Measurements from ENCODE around the gene SLC7A7.

SLC7A7 gene

DNA sequence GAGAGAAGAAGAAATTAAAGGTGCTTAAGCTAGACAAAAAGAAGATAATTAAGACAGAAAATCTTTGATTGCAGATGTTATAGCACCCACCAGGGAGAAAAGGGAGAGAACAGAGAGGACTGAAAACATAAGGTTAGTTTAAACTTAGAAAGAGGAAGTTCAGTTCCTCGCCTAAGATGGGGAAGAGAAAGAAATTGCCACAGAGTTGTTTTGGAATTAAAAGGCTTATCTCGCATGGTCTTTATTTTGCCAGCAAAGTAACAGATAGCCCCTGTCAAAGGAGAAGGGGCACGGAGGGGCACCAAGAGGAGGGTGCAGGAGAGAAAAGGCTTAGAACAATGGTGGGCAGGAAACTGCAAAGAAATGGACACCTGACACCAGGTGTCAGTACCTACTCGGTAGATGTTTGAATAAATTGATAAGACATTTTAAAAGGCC lies 66.6 kb downstream of the SLC7A7 start:
- Histone ChIP-seq H3K27ac (ENCODE audit: low read depth, low read length) (no peak overlapping the region), H3K79me2 (ENCODE audit: control insufficient read depth, insufficient read depth, low read length, poor library complexity) (no peaks in the 10 kb centered on the region), H3K27me3 (ENCODE audit: insufficient read depth, low read length) (no peaks in the 10 kb centered on the region), H3K79me1 (ENCODE audit: low read length) (no peaks in the 10 kb centered on the region), H3K4ac (ENCODE audit: low read depth, low read length) (no peak overlapping the region), H4K91ac (ENCODE audit: low read depth, low read length) (no peak overlapping the region), H3K18ac (ENCODE audit: low read length) (no peak overlapping the region), H3K4me2 (ENCODE audit: low read length) (no peak overlapping the region), H2BK5ac (ENCODE audit: low read depth, low read length, poor library complexity) (no peak overlapping the region), H3K14ac (ENCODE audit: low read length) (no peak overlapping the region), H3K4me1 (ENCODE audit: control insufficient read depth in 1 of 2, insufficient read depth in 2 of 2, low read length in 2 of 2) (peaks cover 2 to 8% of the 10 kb centered on the region in 2 experiments), H2BK120ac (ENCODE audit: insufficient read depth, low read length, poor library complexity) (no peak overlapping the region), H2AFZ (ENCODE audit: insufficient read depth, low read length, poor library complexity) (no peak overlapping the region), H3K4me3 (ENCODE audit: low read depth, low read length) (no peak overlapping the region), H3K23ac (ENCODE audit: low read length) (no peak overlapping the region), H3K9ac (ENCODE audit: low read length) (no peak overlapping the region), H4K8ac (ENCODE audit: low read depth, low read length) (no peak overlapping the region), H2AK5ac (ENCODE audit: low read length) (no peak overlapping the region), H3K36me3 (ENCODE audit: control insufficient read depth in 1 of 2, insufficient read depth in 2 of 2, low read length in 2 of 2) (no peaks in the 10 kb centered on the region), H4K12ac (ENCODE audit: low read depth, low read length) (no peak overlapping the region), H2BK12ac (ENCODE audit: low read length) (no peak overlapping the region), H3K9me3 (ENCODE audit: insufficient read depth, low read depth, low read length) (no peaks in the 10 kb centered on the region)
- WGBS (ENCODE audit: extremely low coverage, insufficient coverage, insufficient read length) = no CpG with 5 or more reads among the region's 4 CpGs
- no peak for DNase-seq

- peaks cover 2 to 8% of the 10 kb centered on the region in 2 experiments for H3K4me1 ChIP-seq (ENCODE audit: control insufficient read depth in 1 of 2, insufficient read depth in 2 of 2, low read length in 2 of 2)
- H3K9me3 ChIP-seq (ENCODE audit: insufficient read depth, low read depth, low read length) = no peaks in the 10 kb centered on the region
- no peak overlapping the region for H2BK12ac ChIP-seq (ENCODE audit: low read length)
- no peak overlapping the region for H4K8ac ChIP-seq (ENCODE audit: low read depth, low read length)
- no peaks in the 10 kb centered on the region for H3K79me1 ChIP-seq (ENCODE audit: low read length)
- no peak overlapping the region for H2BK120ac ChIP-seq (ENCODE audit: insufficient read depth, low read length, poor library complexity)
- no peaks in the 10 kb centered on the region for H3K79me2 ChIP-seq (ENCODE audit: control insufficient read depth, insufficient read depth, low read length, poor library complexity)
- H2BK5ac ChIP-seq (ENCODE audit: low read depth, low read length, poor library complexity) = no peak overlapping the region
- H3K27me3 ChIP-seq (ENCODE audit: insufficient read depth, low read length) = no peaks in the 10 kb centered on the region
- H3K4ac ChIP-seq (ENCODE audit: low read depth, low read length) = no peak overlapping the region
- no peak overlapping the region for H4K91ac ChIP-seq (ENCODE audit: low read depth, low read length)
- no peak overlapping the region for H3K14ac ChIP-seq (ENCODE audit: low read length)
- no peak overlapping the region for H3K4me3 ChIP-seq (ENCODE audit: low read depth, low read length)
- no peaks in the 10 kb centered on the region for H3K36me3 ChIP-seq (ENCODE audit: control insufficient read depth in 1 of 2, insufficient read depth in 2 of 2, low read length in 2 of 2)
- no peak overlapping the region for H2AK5ac ChIP-seq (ENCODE audit: low read length)
- H3K4me2 ChIP-seq (ENCODE audit: low read length) = no peak overlapping the region
- H3K18ac ChIP-seq (ENCODE audit: low read length) = no peak overlapping the region
- no peak overlapping the region for H3K9ac ChIP-seq (ENCODE audit: low read length)
- H3K27ac ChIP-seq (ENCODE audit: low read depth, low read length) = no peak overlapping the region
- H4K12ac ChIP-seq (ENCODE audit: low read depth, low read length) = no peak overlapping the region
- no peak overlapping the region for H3K23ac ChIP-seq (ENCODE audit: low read length)
- no CpG with 5 or more reads among the region's 4 CpGs for WGBS (ENCODE audit: extremely low coverage, insufficient coverage, insufficient read length)
- no peak overlapping the region for H2AFZ ChIP-seq (ENCODE audit: insufficient read depth, low read length, poor library complexity)
- peak; percentile 89 to 96 for DNase-seq
These were observed 67.0 kb downstream of the SLC7A7 start for GRCh38 chr14:22748206-22748605.

DNA sequence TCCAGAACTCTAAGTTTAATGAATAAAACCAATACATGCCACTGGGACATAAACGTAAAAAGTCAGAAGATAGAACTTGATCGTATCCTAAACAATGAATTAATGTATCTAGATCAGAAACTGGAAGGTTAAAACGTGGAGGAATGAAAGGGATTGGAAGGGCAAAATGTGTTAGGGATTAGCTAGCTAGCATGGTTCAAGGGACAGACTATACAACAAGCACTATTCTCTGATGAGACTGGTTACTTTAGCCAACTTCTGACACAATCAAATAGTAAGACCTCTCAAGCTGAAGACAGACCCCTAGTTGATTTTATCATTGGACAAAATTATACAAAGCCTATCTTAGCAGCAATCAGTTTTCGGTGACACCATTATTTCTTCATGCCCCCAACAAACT lies 67.5 kb downstream of the SLC7A7 start:
- no peak overlapping the region for H3K4me3 ChIP-seq (ENCODE audit: low read depth, low read length)
- H3K14ac ChIP-seq (ENCODE audit: low read length) = no peak overlapping the region
- H3K4me1 ChIP-seq (ENCODE audit: control insufficient read depth in 1 of 2, insufficient read depth in 2 of 2, low read length in 2 of 2) = peaks cover under 1 to 4% of the 10 kb centered on the region in 2 experiments
- no CpG with 5 or more reads among the region's 4 CpGs for WGBS (ENCODE audit: extremely low coverage, insufficient coverage, insufficient read length)
- no peak overlapping the region for H3K4ac ChIP-seq (ENCODE audit: low read depth, low read length)
- no peak overlapping the region for H3K23ac ChIP-seq (ENCODE audit: low read length)
- no peak overlapping the region for H2BK5ac ChIP-seq (ENCODE audit: low read depth, low read length, poor library complexity)
- H3K9me3 ChIP-seq (ENCODE audit: insufficient read depth, low read depth, low read length) = no peaks in the 10 kb centered on the region
- no peak overlapping the region for H2AFZ ChIP-seq (ENCODE audit: insufficient read depth, low read length, poor library complexity)
- H3K79me1 ChIP-seq (ENCODE audit: low read length) = no peaks in the 10 kb centered on the region
- H3K27ac ChIP-seq (ENCODE audit: low read depth, low read length) = no peak overlapping the region
- H3K36me3 ChIP-seq (ENCODE audit: control insufficient read depth in 1 of 2, insufficient read depth in 2 of 2, low read length in 2 of 2) = no peaks in the 10 kb centered on the region
- no peak for DNase-seq
- H4K8ac ChIP-seq (ENCODE audit: low read depth, low read length) = no peak overlapping the region
- H3K18ac ChIP-seq (ENCODE audit: low read length) = no peak overlapping the region
- no peaks in the 10 kb centered on the region for H3K79me2 ChIP-seq (ENCODE audit: control insufficient read depth, insufficient read depth, low read length, poor library complexity)
- H4K91ac ChIP-seq (ENCODE audit: low read depth, low read length) = no peak overlapping the region
- no peaks in the 10 kb centered on the region for H3K27me3 ChIP-seq (ENCODE audit: insufficient read depth, low read length)
- no peak overlapping the region for H2BK12ac ChIP-seq (ENCODE audit: low read length)
- H3K4me2 ChIP-seq (ENCODE audit: low read length) = no peak overlapping the region
- no peak overlapping the region for H2AK5ac ChIP-seq (ENCODE audit: low read length)
- H4K12ac ChIP-seq (ENCODE audit: low read depth, low read length) = no peak overlapping the region
- no peak overlapping the region for H2BK120ac ChIP-seq (ENCODE audit: insufficient read depth, low read length, poor library complexity)
- no peak overlapping the region for H3K9ac ChIP-seq (ENCODE audit: low read length)

GRCh38 chr14:22740020-22740419 lies 75.2 kb downstream of the SLC7A7 start:
- Histone ChIP-seq H4K12ac (ENCODE audit: low read depth, low read length) (no peak overlapping the region), H3K27ac (ENCODE audit: low read depth, low read length) (no peak overlapping the region), H2AFZ (ENCODE audit: insufficient read depth, low read length, poor library complexity) (no peak overlapping the region), H2BK120ac (ENCODE audit: insufficient read depth, low read length, poor library complexity) (peak overlapping the region; percentile 59), H3K14ac (ENCODE audit: low read length) (no peak overlapping the region), H3K4ac (ENCODE audit: low read depth, low read length) (no peak overlapping the region), H3K23ac (ENCODE audit: low read length) (no peak overlapping the region), H3K9ac (ENCODE audit: low read length) (no peak overlapping the region), H4K91ac (ENCODE audit: low read depth, low read length) (no peak overlapping the region), H3K79me1 (ENCODE audit: low read length) (peaks cover 2% of the 10 kb centered on the region), H3K4me3 (ENCODE audit: low read depth, low read length) (no peak overlapping the region), H3K79me2 (ENCODE audit: control insufficient read depth, insufficient read depth, low read length, poor library complexity) (no peaks in the 10 kb centered on the region), H3K4me2 (ENCODE audit: low read length) (no peak overlapping the region), H3K18ac (ENCODE audit: low read length) (no peak overlapping the region), H2AK5ac (ENCODE audit: low read length) (no peak overlapping the region), H2BK12ac (ENCODE audit: low read length) (peak overlapping the region; percentile 75), H3K9me3 (ENCODE audit: insufficient read depth, low read depth, low read length) (no peaks in the 10 kb centered on the region), H4K8ac (ENCODE audit: low read depth, low read length) (no peak overlapping the region), H3K27me3 (ENCODE audit: insufficient read depth, low read length) (no peaks in the 10 kb centered on the region), H3K4me1 (ENCODE audit: control insufficient read depth in 1 of 2, insufficient read depth in 2 of 2, low read length in 2 of 2) (peaks cover 0 to 7% of the 10 kb centered on the region in 2 experiments), H3K36me3 (ENCODE audit: control insufficient read depth in 1 of 2, insufficient read depth in 2 of 2, low read length in 2 of 2) (no peaks in the 10 kb centered on the region), H2BK5ac (ENCODE audit: low read depth, low read length, poor library complexity) (no peak overlapping the region)
- no peak for DNase-seq
- no CpG with 5 or more reads among the region's 3 CpGs for WGBS (ENCODE audit: extremely low coverage, insufficient coverage, insufficient read length)

Measured in trophoblast cell (in vitro differentiated cells and primary cell).